PC-9 (cell line): ENCODE measurements around the gene SGMS1. TPM values are rescaled to one million over a fixed set of nuclear protein-coding genes. Genes with fewer than 3 reads are reported as not detected.

Experiments used
- BruUV-seq: library from RNA; stranded (reverse); fragments of 400-500 nt; replicated peaks from 2 replicates; lab custom pipeline; 2021; lab: Mats Ljungman, UMichigan
- CTCF ChIA-PET: fragments of 300-600 bp; sonication (Branson Sonifier 250); formaldehyde crosslinking; loops from one replicate; lab custom pipeline; 2022; ENCODE audit warnings: antibody characterized with exemption; lab: Charles Lee
- POLR2A ChIA-PET: fragments of 300-600 bp; sonication (Branson Sonifier 250); formaldehyde crosslinking; loops from one replicate; lab custom pipeline; 2022; ENCODE audit warnings: antibody characterized with exemption; ENCODE audit not compliant: unreplicated experiment; lab: Charles Lee
- DNase-seq, 2 experiments: peaks; one replicate each; pipeline versions ENCODE4 v3.0.0 to v3.0.0-alpha.2; 2015 to 2022; ENCODE audit warnings: mixed read lengths in 1 of 2
- H2AFZ ChIP-seq: fragments of 200-600 bp; sonication (generic); 2 replicates; pipeline ENCODE4 v1.8.1; 2017; ENCODE audit warnings: antibody characterized with exemption
- H3F3A ChIP-seq: fragments of 200-600 bp; sonication (generic); 2 replicates; pipeline ENCODE4 v1.8.1; 2017; ENCODE audit warnings: antibody characterized with exemption, mild to moderate bottlenecking, low read depth; ENCODE audit not compliant: insufficient read depth
- H3K27ac ChIP-seq: fragments of 200-600 bp; sonication (generic); 2 replicates; pipeline ENCODE4 v1.6.1; 2016; ENCODE audit warnings: mixed run types
- H3K27me3 ChIP-seq: fragments of 200-600 bp; sonication (generic); 2 replicates; pipeline ENCODE4 v1.6.1; 2016; ENCODE audit warnings: low read depth, mixed run types; ENCODE audit not compliant: insufficient read depth
- H3K36me3 ChIP-seq: fragments of 200-600 bp; sonication (generic); 2 replicates; pipeline ENCODE4 v1.6.1; 2016; ENCODE audit warnings: low read depth, mixed run types
- H3K4me1 ChIP-seq: fragments of 200-600 bp; sonication (generic); replicated peaks from 2 replicates; pipeline ENCODE4 v1.6.1; 2016; ENCODE audit warnings: mixed run types; ENCODE audit not compliant: insufficient read depth
- H3K4me2 ChIP-seq: fragments of 200-600 bp; sonication (generic); 2 replicates; pipeline ENCODE4 v1.6.1; 2017; ENCODE audit warnings: mixed run types
- H3K4me3 ChIP-seq: fragments of 200-600 bp; sonication (generic); 2 replicates; pipeline ENCODE4 v1.6.1; 2016; ENCODE audit warnings: mixed run types
- H3K79me2 ChIP-seq: fragments of 200-600 bp; sonication (generic); 2 replicates; pipeline ENCODE4 v1.6.1; 2017; ENCODE audit warnings: low read depth, mixed run types
- H3K9me2 ChIP-seq: fragments of 200-600 bp; sonication (generic); 2 replicates; pipeline ENCODE4 v1.8.1; 2017; ENCODE audit warnings: mild to moderate bottlenecking; ENCODE audit not compliant: insufficient read depth
- H3K9me3 ChIP-seq: fragments of 200-600 bp; sonication (generic); 2 replicates; pipeline ENCODE4 v1.8.1; 2016; ENCODE audit warnings: low read depth; ENCODE audit not compliant: insufficient read depth
- H4K20me1 ChIP-seq: fragments of 200-600 bp; sonication (generic); 2 replicates; pipeline ENCODE4 v1.8.1; 2017; ENCODE audit not compliant: insufficient read depth
- CTCF ChIP-seq: fragments of 200-600 bp; sonication (generic); conservative IDR thresholded peaks from 2 replicates; pipeline ENCODE4 v1.6.1; 2017; ENCODE audit warnings: mixed run types, antibody characterized with exemption, mild to moderate bottlenecking, moderate library complexity
- EZH2 ChIP-seq: fragments of 200-600 bp; sonication (generic); IDR thresholded peaks from 2 replicates; pipeline ENCODE4 v1.8.0; 2017; ENCODE audit warnings: antibody characterized with exemption, low read depth
- intact Hi-C: fragments of 100-400 bp; cut with micrococcal nuclease; formaldehyde crosslinking; loops from one replicate; pipeline ENCODE4 v1.10.0; 2022; ENCODE audit not compliant: unreplicated experiment
- total RNA-seq: library from RNA; stranded (reverse); gene quantifications from 2 replicates; pipeline ENCODE4 v1.2.3, GENCODE V29; 2021

Gene SGMS1
- total RNA-seq, 1 experiment from 2014 or later: 35.0 TPM

GRCh38 chr10:50472914-50473313 lies 150.8 kb downstream of the SGMS1 start:
- CTCF ChIA-PET: no interaction called here
- Histone ChIP-seq H3K79me2 (peaks cover 35% of the 10 kb centered on the region), H3K27me3 (no peaks in the 10 kb centered on the region), H3K9me2 (no peaks in the 10 kb centered on the region), H3K36me3 (peaks cover 3% of the 10 kb centered on the region; the same call in 1 of the 2 replicates), H3K4me2 (peak overlapping the region; percentile 73; the same call in 1 of the 2 replicates), H3K4me3 (no peak overlapping the region), H4K20me1 (no peaks in the 10 kb centered on the region), H3K27ac (peak overlapping the region; percentile 95), H3F3A (peaks cover 31% of the 10 kb centered on the region), H2AFZ (no peak overlapping the region), H3K4me1 (peaks cover 49% of the 10 kb centered on the region), H3K9me3 (0 out of 2 replicates have a peak, but pooled peaks cover 6% of the 10 kb centered on the region)
- DNase-seq: no peak
- intact Hi-C loops: loop anchor here (5.0 kb wide), 2 partner anchors 106 to 196 kb away; no protein-coding TSS in a partner anchor
- BruUV-seq: no TSS peak
- POLR2A ChIA-PET: interaction anchor here (0.7 kb wide), 1 partner anchor 13 kb away, joined by 4 read pairs; no protein-coding TSS in a partner anchor
- TF ChIP-seq CTCF: no peak
- TF ChIP-seq EZH2: no peak

- intact Hi-C loops: loop anchor here (1.0 to 5.0 kb wide), 4 partner anchors 40 to 194 kb away; no protein-coding TSS in a partner anchor
- ChIA-PET CTCF (no interaction called here), POLR2A (interaction anchor here (0.6 kb wide), 1 partner anchor 33 kb away, joined by 5 read pairs; no protein-coding TSS in a partner anchor)
- peak in 1 of 2 experiments; percentile 67 for DNase-seq
- Histone ChIP-seq H3K27ac (peak overlapping the region; percentile 95), H3K4me2 (peak overlapping the region; percentile 73), H3F3A (peaks cover 31% of the 10 kb centered on the region), H2AFZ (no peak overlapping the region), H3K79me2 (peaks cover 48% of the 10 kb centered on the region), H4K20me1 (no peaks in the 10 kb centered on the region), H3K4me1 (peaks cover 53% of the 10 kb centered on the region), H3K4me3 (peak overlapping the region; percentile 33), H3K9me3 (0 out of 2 replicates have a peak, but pooled peaks cover 2% of the 10 kb centered on the region), H3K27me3 (no peaks in the 10 kb centered on the region), H3K36me3 (no peaks in the 10 kb centered on the region), H3K9me2 (no peaks in the 10 kb centered on the region)
- no TSS peak for BruUV-seq
- TF ChIP-seq CTCF: no peak
- TF ChIP-seq EZH2: no peak
Observed at GRCh38 chr10:50471583-50471975, 152.2 kb downstream of the SGMS1 start.

GRCh38 chr10:50470798-50471582 lies 152.8 kb downstream of the SGMS1 start:
- no peaks in the 10 kb centered on the region for H3K9me2 ChIP-seq
- H3K79me2 ChIP-seq: peaks cover 48% of the 10 kb centered on the region
- no peaks in the 10 kb centered on the region for H3K36me3 ChIP-seq
- no peak for TF ChIP-seq EZH2
- intact Hi-C loops: loop anchor here (1.0 to 5.0 kb wide), 7 partner anchors 40 to 194 kb away; no protein-coding TSS in a partner anchor
- no TSS peak for BruUV-seq
- H3K27me3 ChIP-seq: no peaks in the 10 kb centered on the region
- peak overlapping the region; percentile 33 for H3K4me3 ChIP-seq
- peaks cover 31% of the 10 kb centered on the region for H3F3A ChIP-seq
- POLR2A ChIA-PET: interaction anchor here (0.6 to 1.0 kb wide), 3 partner anchors 33 to 1282 kb away, joined by 3 to 5 read pairs (median 4); no protein-coding TSS in a partner anchor
- H2AFZ ChIP-seq: no peak overlapping the region
- DNase-seq: peak; percentile 57 to 100
- H3K4me2 ChIP-seq: peak overlapping the region; percentile 73
- no peaks in the 10 kb centered on the region for H4K20me1 ChIP-seq
- H3K27ac ChIP-seq: peak overlapping the region; percentile 95
- H3K4me1 ChIP-seq: peaks cover 53% of the 10 kb centered on the region
- H3K9me3 ChIP-seq: no peaks in the 10 kb centered on the region
- CTCF ChIA-PET: interaction anchor here (0.6 kb wide), 1 partner anchor 52 kb away, joined by 3 read pairs; no protein-coding TSS in a partner anchor
